ENCODE results near the gene TSPEAR.
"Not testable (repeated sequence)": the region's sequence is repeated elsewhere in the genome, so short reads cannot be mapped to it uniquely, and the experiment has no call there.

Gene TSPEAR

GRCh38 chr21:44590311-44590721, 121.1 kb downstream of the TSPEAR start:
- H3K9ac ChIP-seq = no peak overlapping the region
- peaks cover 0 to 13% (median 0%) of the 10 kb centered on the region in 11 experiments; a peak in 4 of 22 replicates for H3K27me3 ChIP-seq
- TF ChIP-seq Cebpa-rat (IDR thresholded peaks at IDR 0.05) = no peak

GRCh38 chr21:44589586-44590305, 121.6 kb downstream of the TSPEAR start:
- Histone ChIP-seq H3K4me2 (no peak overlapping the region), H3K4me3 (no peak overlapping the region), H3K36me3 (no peaks in the 10 kb centered on the region), H3K27ac (no peak overlapping the region), H3K9ac (no peak overlapping the region), H3K9me3 (replicated peaks in 1 of 11) (peaks cover 0 to 11% (median 0%) of the 10 kb centered on the region in 11 experiments; a peak in 6 of 22 replicates), H3K27me3 (peaks cover 0 to 13% (median 0%) of the 10 kb centered on the region in 11 experiments; a peak in 4 of 22 replicates), H3K4me1 (peaks cover 21 to 30% (median 26%) of the 10 kb centered on the region in 10 experiments), H4K20me1 (no peaks in the 10 kb centered on the region)
- no peak for TF ChIP-seq Cebpa-rat (IDR thresholded peaks at IDR 0.05)

More at GRCh38 chr21:44590311-44590721, 121.1 kb downstream of the TSPEAR start:
- Histone ChIP-seq H3K4me3 (no peak overlapping the region), H3K27ac (no peak overlapping the region), H3K4me2 (no peak overlapping the region), H3K9me3 (replicated peaks in 1 of 11) (peaks cover 0 to 10% (median 0%) of the 10 kb centered on the region in 11 experiments; a peak in 6 of 22 replicates), H3K4me1 (peaks cover 21 to 36% (median 31%) of the 10 kb centered on the region in 10 experiments), H4K20me1 (no peaks in the 10 kb centered on the region), H3K36me3 (no peaks in the 10 kb centered on the region)

GRCh38 chr21:44589094-44589493, 122.3 kb downstream of the TSPEAR start:
- Histone ChIP-seq H3K4me3 (no peak overlapping the region), H3K4me1 (peaks cover 18 to 26% (median 20%) of the 10 kb centered on the region in 10 experiments), H3K9ac (no peak overlapping the region), H4K20me1 (no peaks in the 10 kb centered on the region), H3K4me2 (no peak overlapping the region), H3K9me3 (replicated peaks in 1 of 11) (peaks cover 0 to 11% (median 0%) of the 10 kb centered on the region in 11 experiments; a peak in 6 of 22 replicates), H3K27ac (no peak overlapping the region), H3K36me3 (no peaks in the 10 kb centered on the region), H3K27me3 (peaks cover 0 to 13% (median 0%) of the 10 kb centered on the region in 11 experiments; a peak in 4 of 22 replicates)
- no peak for TF ChIP-seq Cebpa-rat (IDR thresholded peaks at IDR 0.05)

- H3K9ac ChIP-seq = no peak overlapping the region
- H3K36me3 ChIP-seq = no peaks in the 10 kb centered on the region
- no peak overlapping the region for H3K4me2 ChIP-seq
- H3K4me1 ChIP-seq = peaks cover 0 to 14% (median 2%) of the 10 kb centered on the region in 10 experiments; a peak in 7 of 20 replicates
- no peak overlapping the region for H3K27ac ChIP-seq
- no peak overlapping the region for H3K4me3 ChIP-seq
- no peaks in the 10 kb centered on the region for H4K20me1 ChIP-seq
- no peaks in the 10 kb centered on the region for H3K27me3 ChIP-seq
- peaks cover 17 to 31% (median 19%) of the 10 kb centered on the region in 11 experiments for H3K9me3 ChIP-seq (replicated peaks in 1 of 11)
- TF ChIP-seq Cebpa-rat (IDR thresholded peaks at IDR 0.05) = no peak
Observed at GRCh38 chr21:44585892-44586291, 125.5 kb downstream of the TSPEAR start.

GRCh38 chr21:44583800-44584147, 127.6 kb downstream of the TSPEAR start:
- no peak for TF ChIP-seq Cebpa-rat (IDR thresholded peaks at IDR 0.05)
- no peak overlapping the region for H3K9ac ChIP-seq
- H3K4me3 ChIP-seq = no peak overlapping the region
- peaks cover 0 to 14% (median 2%) of the 10 kb centered on the region in 10 experiments; a peak in 7 of 20 replicates for H3K4me1 ChIP-seq
- H3K36me3 ChIP-seq = no peaks in the 10 kb centered on the region
- no peak overlapping the region for H3K4me2 ChIP-seq
- no peak overlapping the region for H3K27ac ChIP-seq
- H3K27me3 ChIP-seq = no peaks in the 10 kb centered on the region
- peaks cover 36 to 51% (median 40%) of the 10 kb centered on the region in 11 experiments for H3K9me3 ChIP-seq (replicated peaks in 1 of 11)
- no peaks in the 10 kb centered on the region for H4K20me1 ChIP-seq

GRCh38 chr21:44583089-44583799, 128.1 kb downstream of the TSPEAR start:
- TF ChIP-seq Cebpa-rat (IDR thresholded peaks at IDR 0.05) = no peak

GRCh38 chr21:44582055-44582454, 129.3 kb downstream of the TSPEAR start:
- H3K36me3 ChIP-seq = 0 out of 22 replicates have a peak, but pooled peaks cover 0 to 5% (median 0%) of the 10 kb centered on the region in 11 experiments
- no peak for TF ChIP-seq Cebpa-rat (IDR thresholded peaks at IDR 0.05)
- H3K9me3 ChIP-seq (replicated peaks in 1 of 11) = peaks cover 52 to 68% (median 57%) of the 10 kb centered on the region in 11 experiments
- H3K4me1 ChIP-seq = peaks cover 0 to 14% (median 2%) of the 10 kb centered on the region in 10 experiments; a peak in 7 of 20 replicates
- H3K4me2 ChIP-seq = peak overlapping the region in 4 of 11 experiments; percentile 21 to 42 (median 36); a peak in 6 of 22 replicates
- no peak overlapping the region for H3K9ac ChIP-seq
- no peaks in the 10 kb centered on the region for H4K20me1 ChIP-seq
- H3K27ac ChIP-seq = no peak overlapping the region
- no peak overlapping the region for H3K4me3 ChIP-seq
- no peaks in the 10 kb centered on the region for H3K27me3 ChIP-seq

More at GRCh38 chr21:44583089-44583799, 128.1 kb downstream of the TSPEAR start:
- peaks cover 41 to 56% (median 45%) of the 10 kb centered on the region in 11 experiments for H3K9me3 ChIP-seq (replicated peaks in 1 of 11)
- no peak overlapping the region for H3K9ac ChIP-seq
- no peaks in the 10 kb centered on the region for H3K27me3 ChIP-seq
- no peaks in the 10 kb centered on the region for H3K36me3 ChIP-seq
- H3K4me2 ChIP-seq = no peak overlapping the region
- H3K27ac ChIP-seq = no peak overlapping the region
- peaks cover 0 to 14% (median 2%) of the 10 kb centered on the region in 10 experiments; a peak in 7 of 20 replicates for H3K4me1 ChIP-seq
- H4K20me1 ChIP-seq = no peaks in the 10 kb centered on the region
- no peak overlapping the region for H3K4me3 ChIP-seq

GRCh38 chr21:44581158-44581557, 130.2 kb downstream of the TSPEAR start:
- Histone ChIP-seq H3K4me2 (peak overlapping the region in 1 of 11 experiments; percentile 39; a peak in 1 of 22 replicates), H3K9ac (no peak overlapping the region), H4K20me1 (no peaks in the 10 kb centered on the region), H3K4me1 (peaks cover 0 to 14% (median 2%) of the 10 kb centered on the region in 10 experiments; a peak in 7 of 20 replicates), H3K36me3 (0 out of 22 replicates have a peak, but pooled peaks cover 0 to 5% (median 0%) of the 10 kb centered on the region in 11 experiments), H3K4me3 (no peak overlapping the region; a peak in 1 of 20 replicates), H3K27me3 (no peaks in the 10 kb centered on the region), H3K9me3 (replicated peaks in 1 of 11) (peaks cover 60 to 77% (median 66%) of the 10 kb centered on the region in 11 experiments), H3K27ac (no peak overlapping the region)
- TF ChIP-seq Cebpa-rat (IDR thresholded peaks at IDR 0.05) = no peak

GRCh38 chr21:44580231-44580821, 131.0 kb downstream of the TSPEAR start, which contains the start of gene KRTAP10-5:
TSS of gene KRTAP10-5 (minus strand) at chr21:44580604. CDS start at chr21:44580578, 26 bp downstream.
- H3K27me3 ChIP-seq, H3K4me3 ChIP-seq, H3K27ac ChIP-seq, H3K9ac ChIP-seq, H3K36me3 ChIP-seq, H4K20me1 ChIP-seq: not testable (repeated sequence)
- H3K9me3 ChIP-seq (replicated peaks in 1 of 11) = peaks cover 60 to 71% (median 67%) of the 10 kb centered on the region in 11 experiments
- peak within 1 kb of the TSS in 3 of 11 experiments; percentile 21 to 42 (median 39); a peak in 1 of 22 replicates for H3K4me2 ChIP-seq
- peaks cover 0 to 14% (median 2%) of the 10 kb centered on the region in 10 experiments; a peak in 7 of 20 replicates for H3K4me1 ChIP-seq

Measured in BLaER1 treated with 17β-estradiol and CSF1 and Interleukin-3, amounts not matched to agents 10 nM and 100 nM (cell line).